T-helper 22 cell (primary cell): ENCODE measurements around the gene SMIM14.
"Not testable (repeated sequence)": the region's sequence is repeated elsewhere in the genome, so short reads cannot be mapped to it uniquely, and the experiment has no call there.

ENCODE experiments used
- DNase-seq: peaks from one replicate; pipeline ENCODE4 v3.0.0-alpha.2; 2020; ENCODE audit warnings: low read depth

SMIM14 gene

DNA sequence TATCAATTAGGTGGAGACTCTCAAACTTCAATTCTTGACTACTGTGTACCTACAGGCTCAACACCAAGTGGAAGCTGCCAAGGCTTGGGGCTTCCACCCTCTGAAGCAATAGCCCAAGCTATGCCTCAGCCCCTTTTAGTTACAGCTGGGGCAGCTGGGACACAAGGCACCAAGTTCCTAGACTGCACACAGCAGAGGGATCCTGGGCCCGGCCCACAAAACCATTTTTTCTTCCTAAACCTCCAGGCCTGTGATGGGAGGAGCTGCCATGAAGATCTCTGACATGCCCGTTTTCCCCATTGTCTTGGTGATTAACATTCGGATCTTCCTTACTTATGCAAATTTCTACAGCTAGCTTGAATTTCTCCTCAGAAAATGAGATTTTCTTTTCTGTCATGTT, 108.0 kb downstream of the SMIM14 start:
- DNase-seq, result no peak

DNA sequence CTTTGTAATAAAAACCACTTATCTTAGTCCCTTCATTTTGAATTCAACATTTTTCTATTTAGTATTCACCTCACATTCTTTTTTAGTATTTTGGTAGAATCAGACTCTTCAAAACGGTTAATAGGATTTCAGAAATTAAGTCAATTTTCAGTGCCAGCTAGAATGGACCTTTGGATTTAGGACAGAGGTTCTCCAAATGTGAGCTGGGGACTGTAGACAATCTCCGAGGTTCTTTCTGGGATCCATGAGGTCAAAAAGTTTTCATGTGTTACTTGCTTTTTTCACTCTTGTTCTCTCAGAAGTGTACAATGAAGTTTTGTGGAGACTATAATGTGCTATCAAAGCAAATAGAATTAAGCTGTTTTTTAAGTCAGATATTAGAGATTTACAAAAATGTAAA, 109.1 kb downstream of the SMIM14 start:
- no peak for DNase-seq

DNA sequence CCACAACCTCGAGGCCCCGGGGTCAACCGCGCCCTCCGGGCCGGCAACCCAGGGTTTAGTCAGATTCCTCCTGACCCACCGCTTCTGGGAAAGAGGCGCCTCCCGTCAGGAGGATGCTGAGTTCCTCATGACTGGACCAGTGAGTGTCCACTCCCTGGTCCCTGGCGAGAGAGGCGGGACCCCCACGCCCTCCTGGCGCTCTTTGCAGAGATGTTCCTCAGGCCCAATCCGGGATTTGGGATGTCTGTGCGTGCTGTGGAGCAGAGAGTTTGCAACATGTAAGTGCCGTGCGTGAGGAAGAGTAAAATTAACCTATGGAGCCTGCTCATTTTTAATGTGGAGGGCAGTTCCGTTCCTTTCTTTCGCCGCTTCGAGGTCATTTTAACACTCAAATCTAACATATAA, 110.6 kb downstream of the SMIM14 start:
- DNase-seq, result no peak

DNA sequence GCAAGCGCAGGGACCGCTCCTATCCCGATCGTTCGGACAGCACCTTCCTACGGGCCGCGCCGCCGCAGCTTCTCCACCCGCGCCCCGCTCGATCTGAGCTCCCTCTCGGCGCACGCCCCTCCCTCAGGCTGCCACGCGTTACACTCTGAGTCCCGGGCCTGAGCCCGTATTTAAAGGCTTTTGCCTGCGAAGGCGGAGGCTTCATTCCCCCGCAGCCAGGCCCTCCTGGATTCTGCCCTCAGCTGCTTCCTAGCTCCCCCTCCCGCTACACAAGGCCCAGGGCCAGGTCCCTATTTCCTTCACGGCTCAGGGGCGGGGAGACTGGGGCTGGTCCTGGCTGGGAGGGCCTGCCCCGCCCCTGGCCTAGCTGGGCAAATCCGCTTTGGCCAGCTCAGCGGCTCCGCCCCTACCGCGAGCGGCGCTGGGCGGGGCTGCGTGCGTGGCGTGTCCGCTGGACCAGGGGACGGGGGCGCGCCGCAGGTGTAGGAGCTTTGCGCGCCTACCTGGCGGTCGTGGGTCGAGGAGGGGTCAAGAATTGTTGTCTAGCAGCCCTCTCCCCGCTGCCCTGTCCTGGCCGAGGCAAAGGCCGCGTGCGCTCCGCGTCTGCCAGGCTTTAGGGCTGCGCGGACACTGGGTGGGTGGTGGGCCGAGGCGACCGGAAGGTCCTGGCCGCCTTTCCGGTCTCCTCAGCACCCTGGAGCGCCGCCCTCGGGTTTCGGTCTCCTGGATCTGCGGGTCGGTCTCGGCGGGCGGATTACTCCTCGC, 111.2 kb downstream of the SMIM14 start, which contains the start of gene UGDH:
UGDH (minus strand) TSS at position 144 of the 765 bp plus-strand sequence. CDS start 5,927 bp downstream, outside the sequence.
- DNase-seq, result peak; percentile 89

DNA sequence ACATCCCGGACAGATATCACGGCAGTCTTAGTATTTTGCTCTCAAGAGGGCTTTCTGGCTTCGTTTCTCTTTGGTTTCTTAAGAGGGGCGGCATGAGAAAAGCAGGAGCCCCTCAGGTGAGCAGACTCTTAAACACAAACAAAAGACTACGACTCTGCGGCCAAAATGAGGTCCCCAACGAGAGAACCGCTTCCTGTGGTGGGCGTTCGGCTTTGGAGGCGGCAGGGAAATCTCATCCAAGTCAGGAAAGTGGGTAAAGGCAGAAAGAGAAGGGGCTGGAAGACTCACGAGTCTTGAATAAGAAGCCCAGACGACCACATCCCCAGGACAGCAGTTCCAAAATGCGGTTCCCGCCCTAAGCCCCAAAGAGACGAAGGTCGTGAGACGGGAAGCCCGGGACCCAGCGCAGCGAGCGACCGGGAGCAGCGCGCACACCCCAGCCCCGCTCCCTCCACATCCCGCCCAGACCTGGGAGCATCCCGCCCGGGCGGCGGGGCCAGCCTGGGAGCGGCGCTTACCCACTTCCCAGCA, 111.8 kb downstream of the SMIM14 start:
- no peak for DNase-seq

DNA sequence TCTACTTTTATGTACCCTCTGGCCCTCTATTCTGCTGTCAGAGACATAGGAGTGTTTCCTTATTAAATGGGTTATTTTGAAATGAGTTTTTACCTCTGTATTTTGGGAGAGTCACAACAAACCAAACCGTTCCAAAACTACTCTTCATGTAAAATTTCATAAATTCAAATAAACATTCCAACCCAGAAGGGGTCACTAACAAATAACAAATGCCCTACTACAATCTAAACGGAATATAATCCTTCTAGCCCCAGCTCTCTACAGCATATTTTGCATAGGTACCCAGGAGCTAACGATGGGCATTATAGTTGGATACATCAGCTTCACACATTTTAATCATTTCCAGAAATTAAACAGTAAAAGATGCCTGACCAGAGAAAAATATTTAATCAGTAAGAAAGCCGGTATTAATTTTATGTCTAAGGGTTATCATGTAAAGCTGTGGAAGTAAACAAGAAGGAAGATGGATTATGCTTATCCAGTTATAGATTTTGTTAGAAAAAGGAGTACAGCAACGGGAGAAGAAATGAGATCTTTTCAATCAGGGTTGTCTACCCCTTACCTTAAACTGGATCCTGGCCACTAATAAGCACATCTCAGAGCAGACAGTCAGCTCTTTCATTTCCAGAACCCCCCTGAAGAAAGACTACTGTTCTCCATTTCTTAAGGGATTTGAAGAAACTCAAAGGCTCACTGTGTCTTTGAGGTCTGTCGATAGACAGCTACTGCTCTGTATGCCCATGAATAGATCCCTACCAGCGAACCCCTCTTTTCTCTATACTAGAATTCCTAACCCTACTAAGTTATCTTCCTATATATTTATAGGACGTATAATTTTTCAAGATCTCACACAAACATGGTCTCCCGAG, 112.6 kb downstream of the SMIM14 start:
- no peak for DNase-seq

DNA sequence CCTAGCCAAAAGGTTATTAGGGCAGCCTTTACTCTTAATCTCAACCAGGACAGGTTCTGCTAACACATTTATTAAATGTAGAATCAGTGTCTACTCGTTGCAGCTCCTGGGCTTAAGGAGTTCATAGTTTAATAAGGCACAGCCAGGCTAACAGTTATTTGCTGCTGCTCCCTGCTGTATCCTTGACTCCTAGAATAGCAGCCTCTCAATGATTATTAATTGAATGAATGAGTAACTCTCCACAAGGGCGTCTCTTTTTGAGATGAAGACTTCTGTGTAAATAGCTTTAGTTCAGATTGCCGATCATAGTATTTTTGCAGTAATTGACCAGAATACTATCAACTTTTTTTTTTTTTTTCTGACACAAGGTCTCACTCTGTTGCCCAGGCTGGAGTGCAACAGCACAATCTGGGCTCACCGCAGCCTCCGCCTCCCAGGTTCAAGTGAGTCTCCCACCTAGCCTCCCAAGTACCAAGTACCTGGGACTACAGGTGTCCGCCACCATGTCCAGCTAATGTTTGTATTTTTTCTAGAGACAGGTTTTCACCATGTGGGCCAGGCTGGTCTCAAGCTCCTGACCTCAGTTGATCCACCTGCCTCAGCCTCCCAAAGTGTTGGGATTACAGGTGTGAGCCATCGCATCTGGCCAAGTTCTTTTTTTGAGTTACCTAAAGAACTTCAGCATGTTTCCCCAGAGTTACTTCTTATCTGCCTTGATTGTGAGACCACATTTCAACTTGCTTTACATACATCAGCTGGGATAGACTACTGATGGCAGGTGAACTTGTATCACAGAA, 114.3 kb downstream of the SMIM14 start:
- no peak for DNase-seq

DNA sequence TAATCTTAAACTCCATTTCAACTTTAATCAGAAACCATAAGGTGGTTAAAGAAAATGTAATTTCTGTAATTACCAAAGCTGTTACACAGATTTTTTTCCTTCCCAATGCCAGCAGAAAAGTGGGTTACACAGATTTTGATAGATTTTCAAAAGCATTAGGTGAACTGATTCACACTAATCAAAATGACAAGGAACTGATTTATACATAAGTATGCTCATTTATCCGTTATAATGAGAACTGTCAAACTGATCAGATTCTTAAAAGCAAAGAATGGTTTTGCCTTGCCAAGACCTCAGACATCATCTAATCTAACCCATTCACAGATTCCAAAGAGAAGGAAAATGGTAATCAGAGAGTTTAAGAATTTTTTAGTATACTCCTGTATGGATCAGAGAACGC, 116.6 kb downstream of the SMIM14 start:
- no peak for DNase-seq

DNA sequence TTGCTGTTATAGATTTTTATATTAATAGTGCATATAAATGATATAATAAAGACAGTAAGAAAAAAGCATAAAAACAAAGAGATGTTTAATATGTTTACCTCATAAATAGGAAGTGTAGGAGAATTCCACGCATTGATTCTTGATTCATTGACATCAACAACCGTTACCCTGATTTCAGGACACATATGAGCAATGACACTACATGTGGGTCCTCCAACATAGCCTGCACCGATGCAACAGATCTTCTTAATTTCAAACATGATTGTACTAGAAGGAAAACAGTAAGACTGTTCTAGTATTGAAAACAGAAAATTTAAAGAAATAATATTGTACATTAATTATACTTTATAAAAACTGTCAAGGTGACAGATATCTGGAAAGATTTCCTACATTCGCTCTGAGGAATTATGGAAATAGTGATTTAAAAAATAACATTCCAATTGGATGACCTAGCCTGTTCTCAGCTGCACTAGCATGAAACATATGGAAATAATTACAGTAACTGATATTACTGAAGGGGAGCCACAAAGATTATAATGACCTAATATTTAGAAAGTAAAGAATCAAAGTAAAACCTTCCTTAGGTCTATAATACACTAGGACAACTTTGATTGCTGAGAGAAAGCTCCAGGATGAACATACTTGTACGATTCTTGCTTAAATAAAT, 117.3 kb downstream of the SMIM14 start:
- DNase-seq, result no peak

DNA sequence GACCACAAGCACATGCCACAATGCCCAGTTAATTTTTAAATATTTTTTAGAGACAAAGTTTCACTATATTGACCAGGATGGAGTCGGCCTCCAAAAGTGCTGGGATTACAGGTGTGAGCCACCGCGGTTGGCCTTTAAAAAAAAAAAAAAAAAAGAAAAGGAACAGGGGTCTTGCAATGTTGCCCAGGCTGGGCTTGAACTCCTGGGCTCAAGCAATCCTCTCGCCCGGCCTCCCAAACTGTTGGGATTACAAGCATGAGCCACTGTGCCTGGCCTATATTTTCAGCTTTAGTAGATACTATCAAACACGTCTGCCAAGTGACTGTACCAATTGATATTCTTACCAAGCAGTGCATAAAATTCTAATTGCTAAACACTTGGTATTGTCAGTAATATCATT, 120.2 kb downstream of the SMIM14 start:
- no peak for DNase-seq

DNA sequence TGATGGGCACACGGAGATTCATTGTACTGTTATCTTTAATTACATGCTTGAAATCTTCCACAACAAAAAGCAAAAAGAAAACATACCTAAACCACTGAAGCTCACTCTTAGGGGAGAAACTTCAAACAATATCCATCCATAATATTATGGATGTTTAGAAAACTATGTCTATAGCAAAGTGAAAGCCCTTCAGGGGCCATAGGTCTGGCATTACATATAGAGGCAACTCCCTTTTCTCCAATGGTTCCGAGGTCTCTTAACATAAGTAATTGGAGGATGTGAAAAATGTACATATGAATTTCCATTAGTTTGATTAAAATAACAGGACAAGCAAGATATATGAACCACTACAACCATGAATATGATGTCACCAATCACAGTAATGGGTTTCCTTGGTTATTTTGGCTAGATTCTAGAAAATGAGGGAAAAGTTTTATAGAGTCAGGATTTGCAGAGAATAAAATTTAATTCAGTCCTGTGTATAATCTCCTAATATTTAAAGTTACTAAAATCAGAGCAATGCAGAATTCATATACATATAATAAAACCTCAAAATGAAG, 122.2 kb downstream of the SMIM14 start:
- no peak for DNase-seq

DNA sequence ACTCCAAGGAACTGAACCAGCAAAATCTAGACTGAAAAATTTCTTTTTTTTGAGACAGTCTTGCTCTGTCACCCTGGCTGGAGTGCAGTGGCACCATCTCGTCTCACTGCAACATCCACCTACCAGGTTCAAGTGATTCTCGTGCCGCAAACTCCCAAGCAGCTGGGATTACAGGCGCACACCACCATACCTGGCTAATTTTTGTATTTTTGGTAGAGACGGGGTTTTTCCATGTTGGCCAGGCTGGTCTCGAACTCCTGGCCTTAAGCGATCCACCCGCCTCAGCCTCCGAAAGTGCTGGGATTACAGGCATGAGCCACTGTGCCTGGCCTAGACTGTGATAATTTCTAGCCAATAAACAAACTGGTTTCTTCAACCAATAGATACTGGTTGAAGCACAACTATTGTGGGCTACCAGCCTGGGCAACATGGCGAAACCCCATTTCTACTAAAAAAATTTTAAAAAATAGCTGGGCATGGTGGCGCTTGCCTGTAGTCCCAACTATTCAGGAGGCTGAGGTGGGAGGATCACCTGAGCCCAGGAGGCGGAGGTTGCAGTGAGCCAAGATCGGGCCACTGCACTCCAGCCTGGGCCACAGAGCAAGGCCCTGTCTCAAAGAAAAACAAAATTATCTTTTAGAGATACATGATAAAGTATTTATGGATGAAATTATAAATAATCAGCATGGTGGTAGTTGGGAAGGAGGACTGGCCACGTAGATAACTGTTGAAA, 122.8 kb downstream of the SMIM14 start:
- DNase-seq, result not testable (repeated sequence)

DNA sequence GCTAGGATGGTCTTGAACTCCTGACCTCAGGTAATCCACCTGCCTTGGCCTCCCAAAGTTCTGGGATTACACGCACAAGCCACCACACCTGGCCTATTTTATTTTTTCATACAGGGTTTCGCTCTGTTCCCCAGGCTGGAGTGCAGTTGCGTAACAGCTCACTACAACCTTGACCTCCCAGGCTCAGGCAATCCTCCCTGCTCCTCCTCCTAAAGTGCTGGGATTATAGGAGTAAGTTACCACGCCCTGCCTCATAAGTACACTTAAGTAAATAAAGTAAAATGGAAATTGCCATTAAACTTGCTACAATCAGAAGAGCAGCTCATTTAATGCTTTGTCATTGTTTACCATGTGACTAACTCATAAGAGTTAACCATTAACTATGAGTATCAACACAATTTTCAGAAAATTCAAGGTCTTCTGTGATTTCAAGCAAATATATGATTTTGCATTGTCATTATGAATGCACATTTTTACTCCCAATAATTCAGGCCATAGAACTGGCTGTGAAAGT, 123.7 kb downstream of the SMIM14 start:
- DNase-seq, result no peak

DNA sequence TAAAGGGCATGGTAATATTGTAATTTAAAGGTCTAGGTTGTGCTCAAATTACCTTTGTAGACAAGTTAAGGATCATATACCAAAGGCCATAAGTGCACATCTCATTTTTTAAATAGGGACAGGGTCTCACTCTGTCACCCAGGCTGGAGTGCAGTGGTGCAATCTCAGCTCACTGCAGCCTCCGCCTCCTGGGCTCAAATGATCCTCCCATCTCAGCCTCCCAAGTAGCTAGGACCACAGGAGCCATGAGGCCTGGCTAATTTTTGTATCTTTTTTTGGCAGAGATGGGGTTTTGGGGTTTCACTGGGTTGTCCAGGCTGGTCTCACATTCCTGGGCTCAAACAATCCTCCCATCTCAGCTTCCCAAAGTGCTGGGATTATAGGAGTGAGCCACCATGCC, 124.4 kb downstream of the SMIM14 start:
- DNase-seq, result not testable (repeated sequence)

DNA sequence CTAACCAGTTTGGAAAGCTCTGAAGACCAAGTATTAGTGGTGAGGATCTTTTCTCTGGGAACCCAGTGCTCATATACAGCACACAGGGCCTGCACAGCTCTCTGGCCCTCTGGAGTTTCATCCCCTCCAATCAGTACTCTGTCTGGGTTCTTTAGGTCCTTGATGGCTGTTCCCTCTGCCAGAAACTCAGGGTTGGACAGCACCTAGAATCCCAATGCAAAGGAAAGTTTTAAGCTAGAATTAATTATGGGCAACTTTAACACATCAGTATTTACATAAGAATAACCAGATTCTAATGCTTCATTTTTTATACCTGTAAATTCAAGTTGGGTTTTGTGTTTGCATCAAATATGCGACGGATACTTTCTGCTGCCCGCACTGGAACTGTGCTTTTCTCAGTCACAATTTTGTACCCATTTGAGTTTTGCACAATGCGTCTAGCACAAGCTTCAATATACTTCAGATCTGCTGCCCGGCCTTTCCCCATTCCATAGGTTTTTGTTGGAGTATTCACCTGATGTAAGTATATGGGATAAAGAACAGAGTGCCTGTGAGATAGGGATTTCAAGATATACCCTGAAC, 128.2 kb downstream of the SMIM14 start:
- no peak for DNase-seq

DNA sequence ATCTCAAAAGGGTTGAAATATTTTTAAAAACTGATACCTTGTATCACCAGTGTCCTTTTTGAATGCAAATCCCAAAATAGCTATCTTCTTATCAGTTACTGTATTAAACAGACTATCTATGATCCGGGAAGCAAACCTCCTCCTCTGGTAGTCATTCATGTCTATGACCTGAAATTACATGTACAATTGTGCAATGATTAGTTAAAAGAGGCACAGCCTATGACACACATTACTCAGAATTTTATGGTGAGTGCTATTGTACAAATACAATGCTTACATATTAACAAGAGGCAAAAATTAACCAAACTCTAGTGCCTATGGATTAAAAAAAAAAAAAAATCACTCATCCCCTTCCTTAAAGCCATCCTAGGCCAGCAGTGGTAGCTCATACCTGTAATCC, 133.1 kb downstream of the SMIM14 start:
- DNase-seq, result no peak

DNA sequence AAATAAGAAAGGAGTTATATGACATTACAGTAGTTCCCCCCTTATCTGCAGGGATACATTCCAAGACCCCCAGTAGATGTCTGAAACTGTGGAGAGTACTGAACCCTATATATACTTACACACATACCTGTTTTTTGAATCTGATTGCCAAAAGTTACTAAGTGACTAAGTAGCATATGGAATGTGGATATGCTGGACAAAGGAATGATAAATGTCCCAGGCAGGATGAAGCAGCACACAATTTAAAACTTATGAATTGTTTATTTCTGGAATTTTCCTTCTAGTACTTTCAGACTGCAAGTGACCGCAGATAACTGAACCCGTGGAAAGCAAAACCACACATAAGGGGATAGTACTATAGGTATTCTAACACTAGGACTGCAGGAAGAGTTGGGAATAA, 134.1 kb downstream of the SMIM14 start:
- DNase-seq, result no peak

DNA sequence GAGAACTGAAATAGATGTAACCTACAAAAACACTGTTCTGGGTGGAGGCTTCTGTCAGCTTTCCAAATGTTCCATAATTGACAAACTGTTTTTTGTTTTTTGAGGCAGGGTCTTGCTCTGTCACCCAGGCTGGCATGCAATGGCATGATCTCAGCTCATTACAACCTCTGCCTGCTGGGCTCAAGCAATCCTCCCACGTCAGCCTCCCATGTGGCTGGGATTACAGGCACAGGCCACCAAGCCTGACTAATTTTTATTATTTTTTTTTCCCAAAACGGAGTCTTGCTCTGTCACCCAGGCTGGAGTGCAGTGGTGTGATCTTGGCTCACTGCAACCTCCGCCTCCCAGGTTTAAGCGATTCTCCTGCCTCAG, 136.0 kb downstream of the SMIM14 start:
- DNase-seq, result not testable (repeated sequence)

DNA sequence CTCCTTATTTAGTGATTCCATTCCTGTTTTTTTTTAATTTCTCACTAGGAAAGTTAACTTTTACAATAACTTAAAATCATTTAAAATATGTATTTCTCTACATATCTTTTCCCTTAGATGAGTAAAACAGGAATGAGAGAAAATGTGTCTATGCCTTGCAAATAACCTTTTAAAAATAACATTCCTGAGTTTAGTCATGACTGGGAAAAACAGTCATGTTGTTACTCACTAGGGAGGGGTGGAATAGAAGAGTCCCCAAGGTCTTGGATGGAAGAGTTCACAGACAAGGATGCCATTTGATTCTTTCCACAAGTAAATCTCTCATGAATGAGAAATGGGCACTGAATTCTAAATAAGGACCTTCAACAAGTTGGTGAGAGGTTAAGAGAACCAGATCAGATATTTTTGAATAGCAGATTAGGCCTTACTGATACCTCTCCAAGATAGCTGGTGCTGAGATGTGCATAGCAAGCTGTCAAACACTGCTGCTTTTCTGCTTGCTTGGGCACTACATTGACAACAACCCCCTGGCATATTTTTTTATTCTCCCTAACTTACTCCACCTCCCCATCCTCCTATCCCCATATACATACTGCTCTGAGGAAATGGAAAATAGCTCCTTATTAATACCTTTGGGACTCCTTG, 136.5 kb downstream of the SMIM14 start:
- no peak for DNase-seq

DNA sequence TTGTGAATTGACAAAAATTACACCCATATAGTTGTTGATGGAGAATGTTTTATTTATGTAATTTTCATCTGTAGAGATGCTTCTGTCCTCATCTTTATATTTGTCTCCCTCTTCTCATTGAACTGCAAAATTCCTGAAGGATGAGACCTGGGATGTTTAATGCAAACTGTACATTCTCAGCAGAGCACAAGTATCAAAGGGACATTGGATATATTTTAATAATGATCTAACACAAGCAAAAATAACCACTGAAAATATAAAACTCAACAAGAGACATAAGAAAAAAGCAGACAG, 140.0 kb downstream of the SMIM14 start:
- DNase-seq, result no peak
